ENCODE results near the gene CST3.
"Not testable (repeated sequence)": the region's sequence is repeated elsewhere in the genome, so short reads cannot be mapped to it uniquely, and the experiment has no call there.

The CST3 gene, protein sequence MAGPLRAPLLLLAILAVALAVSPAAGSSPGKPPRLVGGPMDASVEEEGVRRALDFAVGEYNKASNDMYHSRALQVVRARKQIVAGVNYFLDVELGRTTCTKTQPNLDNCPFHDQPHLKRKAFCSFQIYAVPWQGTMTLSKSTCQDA

DNA sequence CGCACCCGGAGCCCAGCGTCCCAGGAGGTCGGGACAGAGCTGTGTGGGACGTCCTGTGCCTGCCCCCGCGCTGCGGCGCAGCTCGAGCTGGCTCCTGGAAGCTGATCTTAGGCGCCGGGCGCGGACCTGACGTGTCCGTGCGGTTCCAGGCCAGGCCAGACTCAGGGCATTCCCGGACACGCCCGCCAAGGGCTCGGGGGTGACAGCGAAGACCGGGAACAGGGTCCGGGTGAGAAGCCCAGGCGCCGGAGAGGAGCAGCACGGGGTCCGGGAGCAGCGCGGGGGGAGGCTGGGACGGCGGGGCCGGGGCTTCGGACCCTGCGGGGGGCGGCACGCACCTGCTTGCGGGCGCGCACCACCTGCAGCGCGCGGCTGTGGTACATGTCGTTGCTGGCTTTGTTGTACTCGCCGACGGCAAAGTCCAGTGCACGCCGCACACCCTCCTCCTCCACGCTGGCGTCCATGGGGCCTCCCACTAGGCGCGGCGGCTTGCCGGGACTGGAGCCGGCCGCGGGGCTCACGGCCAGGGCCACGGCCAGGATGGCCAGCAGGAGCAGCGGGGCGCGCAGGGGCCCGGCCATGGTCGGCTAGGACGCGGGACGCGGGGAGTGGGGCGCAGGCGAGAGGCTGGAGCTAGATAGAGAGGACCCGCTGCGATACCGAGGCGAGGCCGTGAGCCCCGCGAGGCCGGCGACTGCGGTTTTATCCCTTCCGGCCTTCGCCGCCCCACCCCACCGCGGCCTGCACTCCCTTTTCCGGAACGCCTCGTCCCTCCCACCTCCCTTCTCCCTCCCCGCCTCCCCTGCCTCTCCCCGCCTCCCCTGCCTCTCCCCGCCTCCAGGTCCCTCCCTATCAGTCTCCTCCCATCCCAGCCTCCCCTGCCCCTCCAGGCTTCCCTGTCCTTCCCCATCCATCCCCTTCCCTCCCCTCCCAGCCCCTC lies at the start of gene CST3:
TSS of gene CST3 (minus strand) at position 674 of the 940 bp plus-strand sequence. CDS start at position 581, 93 bp downstream.
- H3K9ac ChIP-seq (ENCODE audit: low read length) = peak within 1 kb of the TSS; percentile 52
- H3K4me1 ChIP-seq (ENCODE audit: control insufficient read depth, low read depth, low read length) = peaks cover 7% of the 10 kb centered on the region
- H3K36me3 ChIP-seq (ENCODE audit: control insufficient read depth, low read depth, low read length) = no peaks in the 10 kb centered on the region
- H3K27me3 ChIP-seq (ENCODE audit: control insufficient read depth, insufficient read depth, low read length) = peaks cover 12% of the 10 kb centered on the region
- no peaks in the 10 kb centered on the region for H3K9me3 ChIP-seq (ENCODE audit: control insufficient read depth, low read depth, low read length)
- peak within 1 kb of the TSS; percentile 57 for H3K4me3 ChIP-seq (ENCODE audit: low read length)
- H3K27ac ChIP-seq (ENCODE audit: low read length) = no peak within 1 kb of the TSS

DNA sequence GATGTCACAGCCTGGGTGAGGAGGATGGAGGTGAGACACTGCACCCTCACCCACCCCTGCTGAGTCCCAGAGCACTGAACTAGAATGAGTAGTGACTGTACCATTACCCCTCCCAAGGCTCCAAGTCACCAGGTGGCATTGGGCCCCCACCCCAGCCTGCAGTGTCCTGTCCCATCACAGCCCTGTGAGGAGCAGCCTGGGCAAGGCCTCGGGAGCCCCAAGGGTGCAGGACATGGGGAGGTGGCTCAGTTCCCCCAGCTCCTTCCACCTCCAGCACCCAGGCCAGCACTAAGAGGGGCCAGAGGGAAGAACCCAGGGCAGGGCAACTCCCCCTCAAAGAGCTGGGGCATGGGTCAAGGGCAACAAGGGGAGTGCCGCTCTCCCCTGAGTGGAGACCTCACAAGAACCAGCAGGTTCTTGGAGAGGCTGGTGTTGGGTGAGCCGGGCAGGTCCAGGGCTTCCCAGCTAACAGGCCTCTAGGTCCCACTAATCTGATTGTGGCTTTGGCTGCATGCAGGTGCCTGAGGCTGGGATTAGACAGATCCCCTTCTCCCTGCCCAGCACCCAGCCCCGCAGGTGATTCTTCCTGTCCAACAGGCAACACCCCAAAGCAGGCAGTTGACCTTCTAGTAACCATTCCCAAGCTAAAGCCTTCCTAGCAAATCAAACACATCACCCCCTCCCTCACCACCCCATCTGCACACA lies 48.4 kb upstream of the CST3 start:
- Histone ChIP-seq H3K9ac (ENCODE audit: low read length) (no peak overlapping the region), H3K36me3 (ENCODE audit: control insufficient read depth, low read depth, low read length) (no peaks in the 10 kb centered on the region), H3K27me3 (ENCODE audit: control insufficient read depth, insufficient read depth, low read length) (no peaks in the 10 kb centered on the region), H3K27ac (ENCODE audit: low read length) (no peak overlapping the region), H3K4me3 (ENCODE audit: low read length) (no peak overlapping the region), H3K9me3 (ENCODE audit: control insufficient read depth, low read depth, low read length) (no peaks in the 10 kb centered on the region), H3K4me1 (ENCODE audit: control insufficient read depth, low read depth, low read length) (no peaks in the 10 kb centered on the region)

DNA sequence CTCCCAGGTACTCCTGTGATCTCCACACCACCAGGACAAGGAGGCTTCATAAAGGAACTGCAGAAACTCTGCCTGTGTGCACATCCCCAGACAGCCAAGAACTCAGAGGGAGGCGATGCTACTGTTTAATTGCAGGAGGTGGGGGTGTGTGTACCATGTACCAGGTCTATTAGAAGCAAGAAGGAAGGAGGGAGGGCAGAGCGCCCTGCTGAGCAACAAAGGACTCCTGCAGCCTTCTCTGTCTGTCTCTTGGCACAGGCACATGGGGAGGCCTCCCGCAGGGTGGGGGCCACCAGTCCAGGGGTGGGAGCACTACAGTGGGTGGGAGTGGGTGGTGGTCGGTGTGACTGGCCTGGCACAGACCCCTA lies 47.8 kb upstream of the CST3 start:
- not testable (repeated sequence) for H3K27me3 ChIP-seq (ENCODE audit: control insufficient read depth, insufficient read depth, low read length); H3K27ac ChIP-seq (ENCODE audit: low read length); H3K9me3 ChIP-seq (ENCODE audit: control insufficient read depth, low read depth, low read length); H3K9ac ChIP-seq (ENCODE audit: low read length); H3K4me3 ChIP-seq (ENCODE audit: low read length); H3K36me3 ChIP-seq (ENCODE audit: control insufficient read depth, low read depth, low read length); H3K4me1 ChIP-seq (ENCODE audit: control insufficient read depth, low read depth, low read length)

DNA sequence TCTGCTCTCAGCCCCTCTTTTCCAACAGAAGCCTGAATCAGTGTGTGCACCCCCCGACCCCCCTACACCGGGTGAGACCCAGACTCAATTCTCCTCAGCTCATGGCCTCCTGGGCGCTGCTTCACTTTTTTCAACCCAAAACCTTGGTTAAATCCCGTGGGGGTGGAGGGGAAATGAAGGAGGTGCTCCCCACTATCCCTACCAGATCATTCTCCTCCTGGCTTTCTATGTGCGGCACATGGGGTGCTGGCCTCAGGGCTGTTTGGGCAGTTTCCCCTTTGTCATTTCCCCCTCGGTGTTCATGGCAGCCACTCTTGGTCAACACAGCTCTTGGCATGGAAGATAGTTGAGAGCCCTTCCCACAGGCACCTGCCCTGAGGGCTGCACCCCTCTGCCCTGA lies 46.5 kb upstream of the CST3 start:
- H3K36me3 ChIP-seq (ENCODE audit: control insufficient read depth, low read depth, low read length) = no peaks in the 10 kb centered on the region
- no peaks in the 10 kb centered on the region for H3K27me3 ChIP-seq (ENCODE audit: control insufficient read depth, insufficient read depth, low read length)
- H3K27ac ChIP-seq (ENCODE audit: low read length) = no peak overlapping the region
- H3K4me3 ChIP-seq (ENCODE audit: low read length) = no peak overlapping the region
- H3K4me1 ChIP-seq (ENCODE audit: control insufficient read depth, low read depth, low read length) = no peaks in the 10 kb centered on the region
- no peaks in the 10 kb centered on the region for H3K9me3 ChIP-seq (ENCODE audit: control insufficient read depth, low read depth, low read length)
- no peak overlapping the region for H3K9ac ChIP-seq (ENCODE audit: low read length)

DNA sequence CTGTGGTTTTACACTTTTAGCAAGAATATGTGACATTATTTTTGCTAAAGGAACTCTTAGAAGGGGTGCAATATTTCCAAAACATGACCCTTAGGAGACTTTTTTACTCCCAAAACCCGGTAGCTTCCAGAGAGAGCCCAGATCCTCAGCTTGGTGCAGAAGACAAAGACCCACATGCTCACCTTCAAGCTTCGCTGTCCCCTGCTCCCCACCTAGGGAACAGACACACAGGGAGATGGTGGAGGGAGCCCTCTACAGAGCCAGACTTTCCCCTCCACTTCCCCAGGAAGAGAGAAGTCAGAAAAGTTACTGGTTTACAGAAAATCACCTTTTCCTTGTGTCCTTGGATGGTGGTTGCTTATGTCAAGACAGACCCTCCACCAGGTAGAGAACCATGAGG lies 46.1 kb upstream of the CST3 start:
- H3K9ac ChIP-seq (ENCODE audit: low read length) = no peak overlapping the region
- no peaks in the 10 kb centered on the region for H3K9me3 ChIP-seq (ENCODE audit: control insufficient read depth, low read depth, low read length)
- H3K36me3 ChIP-seq (ENCODE audit: control insufficient read depth, low read depth, low read length) = no peaks in the 10 kb centered on the region
- no peaks in the 10 kb centered on the region for H3K4me1 ChIP-seq (ENCODE audit: control insufficient read depth, low read depth, low read length)
- no peak overlapping the region for H3K27ac ChIP-seq (ENCODE audit: low read length)
- no peaks in the 10 kb centered on the region for H3K27me3 ChIP-seq (ENCODE audit: control insufficient read depth, insufficient read depth, low read length)
- H3K4me3 ChIP-seq (ENCODE audit: low read length) = no peak overlapping the region

DNA sequence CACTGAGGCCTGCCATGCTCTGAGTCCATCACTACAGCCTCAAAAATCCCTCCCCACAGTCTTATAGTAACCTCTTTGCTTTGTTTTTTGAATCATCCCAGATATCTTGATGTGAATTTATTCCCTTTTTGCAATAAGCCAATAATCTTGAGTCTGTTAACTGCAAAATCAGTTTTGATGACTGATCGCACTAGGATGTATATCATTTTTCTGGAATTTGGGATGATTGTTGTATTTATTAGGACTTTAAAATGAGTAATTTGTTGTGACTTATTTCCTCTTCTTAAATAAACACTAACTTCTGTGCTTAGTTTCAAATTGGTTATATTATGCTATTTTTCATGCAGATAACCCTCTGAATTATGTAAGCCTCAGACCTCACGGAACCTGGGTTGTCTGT lies 45.5 kb upstream of the CST3 start:
- Histone ChIP-seq H3K4me3 (ENCODE audit: low read length) (no peak overlapping the region), H3K9me3 (ENCODE audit: control insufficient read depth, low read depth, low read length) (no peaks in the 10 kb centered on the region), H3K9ac (ENCODE audit: low read length) (no peak overlapping the region), H3K27ac (ENCODE audit: low read length) (no peak overlapping the region), H3K4me1 (ENCODE audit: control insufficient read depth, low read depth, low read length) (no peaks in the 10 kb centered on the region), H3K27me3 (ENCODE audit: control insufficient read depth, insufficient read depth, low read length) (no peaks in the 10 kb centered on the region), H3K36me3 (ENCODE audit: control insufficient read depth, low read depth, low read length) (no peaks in the 10 kb centered on the region)

DNA sequence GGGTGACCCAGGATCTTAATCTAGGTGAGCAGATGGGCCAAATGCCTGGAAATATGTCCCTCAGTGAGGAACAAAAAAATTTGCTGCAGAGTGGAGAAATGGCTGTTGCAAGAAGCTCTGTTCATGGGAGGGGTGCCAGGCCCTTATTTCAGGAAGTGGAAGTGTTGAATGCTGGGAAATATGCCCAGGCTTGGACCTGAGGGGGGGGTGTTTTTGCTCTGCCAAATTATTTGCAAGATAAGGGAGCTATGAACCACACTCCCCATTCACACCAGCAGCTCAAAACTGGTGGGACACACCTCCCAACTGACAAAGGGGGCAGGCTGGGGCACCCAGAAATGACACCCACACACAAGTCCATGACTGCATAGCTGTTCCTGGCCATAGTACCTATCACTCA lies 42.4 kb upstream of the CST3 start:
- H3K9ac ChIP-seq (ENCODE audit: low read length) = no peak overlapping the region

DNA sequence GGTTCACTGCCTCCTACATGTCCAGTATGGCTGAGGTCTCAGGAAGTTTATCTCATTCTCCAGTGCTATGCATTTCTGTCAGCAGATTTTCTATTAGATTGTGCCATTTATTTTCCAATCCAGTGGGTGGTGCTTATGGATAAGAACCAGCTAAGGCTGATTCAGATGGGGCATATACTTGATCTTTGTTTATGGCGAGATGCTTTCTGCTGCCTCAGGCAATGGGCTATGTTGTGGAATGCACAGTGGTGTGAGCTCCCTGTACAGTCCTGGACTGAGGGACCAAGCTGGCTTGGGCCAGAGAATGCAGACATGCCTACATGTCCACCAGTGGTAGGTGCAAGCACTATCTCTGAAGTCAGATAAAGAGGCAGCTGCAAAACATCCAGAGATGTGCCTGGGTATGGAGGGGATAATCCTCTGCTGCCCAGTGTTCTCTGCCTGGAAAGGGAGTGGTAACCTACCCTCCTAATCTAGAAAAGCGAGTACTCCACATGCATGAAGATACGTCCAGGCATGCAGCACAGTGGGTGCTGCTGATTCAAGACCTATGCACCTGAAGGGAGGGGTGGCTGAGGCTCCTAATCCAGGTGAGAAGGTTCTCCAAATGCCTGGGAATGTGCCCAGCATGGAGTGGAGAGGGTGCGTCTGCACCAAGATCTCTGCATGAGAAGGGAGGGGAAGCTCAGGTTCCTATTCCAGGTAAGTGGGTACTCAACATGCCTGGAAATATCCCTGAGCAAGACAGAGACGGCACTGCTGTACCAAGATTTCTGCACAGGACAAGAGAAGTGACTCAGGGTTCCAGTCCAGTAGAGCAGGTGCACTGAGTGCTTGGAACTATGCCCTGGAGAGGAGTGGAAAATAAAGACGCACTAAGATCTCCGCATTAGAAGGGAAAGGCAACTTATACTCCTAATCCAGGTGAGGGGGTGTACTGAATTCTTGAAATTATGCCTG lies 41.7 kb upstream of the CST3 start:
- Histone ChIP-seq H3K27me3 (ENCODE audit: control insufficient read depth, insufficient read depth, low read length) (no peaks in the 10 kb centered on the region), H3K9ac (ENCODE audit: low read length) (no peak overlapping the region), H3K27ac (ENCODE audit: low read length) (no peak overlapping the region), H3K4me3 (ENCODE audit: low read length) (no peak overlapping the region), H3K36me3 (ENCODE audit: control insufficient read depth, low read depth, low read length) (no peaks in the 10 kb centered on the region), H3K4me1 (ENCODE audit: control insufficient read depth, low read depth, low read length) (no peaks in the 10 kb centered on the region), H3K9me3 (ENCODE audit: control insufficient read depth, low read depth, low read length) (no peaks in the 10 kb centered on the region)

More for the DNA sequence above, 42.4 kb upstream of the CST3 start:
- no peaks in the 10 kb centered on the region for H3K27me3 ChIP-seq (ENCODE audit: control insufficient read depth, insufficient read depth, low read length)
- no peak overlapping the region for H3K27ac ChIP-seq (ENCODE audit: low read length)
- H3K4me3 ChIP-seq (ENCODE audit: low read length) = no peak overlapping the region
- no peaks in the 10 kb centered on the region for H3K36me3 ChIP-seq (ENCODE audit: control insufficient read depth, low read depth, low read length)
- no peaks in the 10 kb centered on the region for H3K9me3 ChIP-seq (ENCODE audit: control insufficient read depth, low read depth, low read length)
- H3K4me1 ChIP-seq (ENCODE audit: control insufficient read depth, low read depth, low read length) = no peaks in the 10 kb centered on the region

DNA sequence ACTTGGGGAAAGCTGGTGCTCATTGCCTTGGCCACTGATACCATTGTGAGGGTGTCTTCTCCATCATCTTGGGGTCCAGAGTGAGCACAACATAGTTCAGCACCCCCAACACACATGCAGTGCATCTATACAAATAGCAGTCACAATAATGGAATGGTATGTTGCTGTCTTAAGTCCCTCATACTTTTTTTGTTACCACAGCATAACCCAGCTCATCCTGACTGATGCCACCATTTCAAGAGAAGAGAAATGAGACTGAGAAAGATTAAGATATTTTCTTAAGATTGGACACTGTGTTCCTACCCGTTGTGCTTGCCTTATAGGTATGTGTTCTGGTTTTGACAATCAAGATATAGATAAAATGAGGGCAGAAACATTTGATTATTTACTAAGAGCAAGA lies 35.5 kb upstream of the CST3 start:
- H3K36me3 ChIP-seq (ENCODE audit: control insufficient read depth, low read depth, low read length) = no peaks in the 10 kb centered on the region
- H3K4me1 ChIP-seq (ENCODE audit: control insufficient read depth, low read depth, low read length) = no peaks in the 10 kb centered on the region
- no peaks in the 10 kb centered on the region for H3K9me3 ChIP-seq (ENCODE audit: control insufficient read depth, low read depth, low read length)
- H3K27me3 ChIP-seq (ENCODE audit: control insufficient read depth, insufficient read depth, low read length) = no peaks in the 10 kb centered on the region
- H3K9ac ChIP-seq (ENCODE audit: low read length) = no peak overlapping the region
- no peak overlapping the region for H3K27ac ChIP-seq (ENCODE audit: low read length)
- H3K4me3 ChIP-seq (ENCODE audit: low read length) = no peak overlapping the region

DNA sequence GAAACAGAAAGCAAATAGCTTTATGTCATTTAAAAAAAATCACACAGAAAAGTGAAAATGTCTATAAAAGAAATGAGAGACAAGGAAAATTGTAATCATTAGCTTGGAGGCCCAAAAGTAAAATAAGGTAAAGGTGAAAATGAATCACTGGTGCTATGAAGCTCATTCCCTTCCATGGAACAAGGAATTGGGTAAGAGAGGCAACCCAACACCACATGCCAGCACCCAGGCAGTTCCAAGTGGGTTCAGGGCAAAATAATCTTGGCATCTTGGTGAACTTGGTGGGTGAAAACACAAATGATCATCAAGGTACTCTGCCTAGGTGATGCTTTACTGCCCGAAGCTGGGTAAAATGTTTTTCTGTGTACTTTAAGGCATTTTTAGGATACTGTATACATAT lies 34.4 kb upstream of the CST3 start:
- Histone ChIP-seq H3K27ac (ENCODE audit: low read length) (no peak overlapping the region), H3K4me3 (ENCODE audit: low read length) (no peak overlapping the region), H3K36me3 (ENCODE audit: control insufficient read depth, low read depth, low read length) (no peaks in the 10 kb centered on the region), H3K27me3 (ENCODE audit: control insufficient read depth, insufficient read depth, low read length) (no peaks in the 10 kb centered on the region), H3K9me3 (ENCODE audit: control insufficient read depth, low read depth, low read length) (no peaks in the 10 kb centered on the region), H3K9ac (ENCODE audit: low read length) (no peak overlapping the region), H3K4me1 (ENCODE audit: control insufficient read depth, low read depth, low read length) (no peaks in the 10 kb centered on the region)

DNA sequence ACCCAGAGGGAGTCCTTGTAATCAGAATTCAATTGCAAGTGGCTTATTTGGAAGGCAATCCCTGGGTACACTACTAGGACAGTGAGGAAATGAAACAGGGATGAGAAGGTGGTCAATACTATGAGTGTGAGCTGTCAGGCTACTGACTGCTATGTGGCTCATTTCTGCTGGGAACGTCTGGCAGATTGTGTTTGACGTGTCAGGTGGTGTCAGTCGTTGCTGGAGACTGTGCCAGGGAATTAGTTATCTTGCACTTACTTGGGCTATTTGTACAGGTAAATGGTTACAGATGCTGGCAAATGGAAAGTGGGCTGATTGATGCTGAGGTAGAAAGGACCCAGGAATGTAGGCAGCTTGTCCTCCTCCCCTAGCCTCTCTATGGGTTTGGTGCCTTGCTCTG lies 33.7 kb upstream of the CST3 start:
- Histone ChIP-seq H3K4me3 (ENCODE audit: low read length) (no peak overlapping the region), H3K27ac (ENCODE audit: low read length) (no peak overlapping the region), H3K36me3 (ENCODE audit: control insufficient read depth, low read depth, low read length) (no peaks in the 10 kb centered on the region), H3K27me3 (ENCODE audit: control insufficient read depth, insufficient read depth, low read length) (no peaks in the 10 kb centered on the region), H3K4me1 (ENCODE audit: control insufficient read depth, low read depth, low read length) (no peaks in the 10 kb centered on the region), H3K9me3 (ENCODE audit: control insufficient read depth, low read depth, low read length) (no peaks in the 10 kb centered on the region), H3K9ac (ENCODE audit: low read length) (no peak overlapping the region)
